Glomerular endothelial cell (primary cell): ENCODE measurements around the gene SNX22. TPM values are rescaled to one million over a fixed set of nuclear protein-coding genes. Genes with fewer than 3 reads are reported as not detected.

Source experiments
- DNase-seq: peaks from one replicate; pipeline ENCODE4 v3.0.0-alpha.2; 2011; ENCODE audit warnings: low read depth, low spot score; ENCODE audit errors: extremely low read depth
- total RNA-seq: library from RNA; depleted of rRNA; stranded (reverse); fragments of >200 nt; gene quantifications from 2 replicates; pipeline ENCODE4 v1.2.3, GENCODE V29; 2015

The SNX22 gene
- total RNA-seq, 1 donor from 2014 or later: 0.64 TPM

DNA sequence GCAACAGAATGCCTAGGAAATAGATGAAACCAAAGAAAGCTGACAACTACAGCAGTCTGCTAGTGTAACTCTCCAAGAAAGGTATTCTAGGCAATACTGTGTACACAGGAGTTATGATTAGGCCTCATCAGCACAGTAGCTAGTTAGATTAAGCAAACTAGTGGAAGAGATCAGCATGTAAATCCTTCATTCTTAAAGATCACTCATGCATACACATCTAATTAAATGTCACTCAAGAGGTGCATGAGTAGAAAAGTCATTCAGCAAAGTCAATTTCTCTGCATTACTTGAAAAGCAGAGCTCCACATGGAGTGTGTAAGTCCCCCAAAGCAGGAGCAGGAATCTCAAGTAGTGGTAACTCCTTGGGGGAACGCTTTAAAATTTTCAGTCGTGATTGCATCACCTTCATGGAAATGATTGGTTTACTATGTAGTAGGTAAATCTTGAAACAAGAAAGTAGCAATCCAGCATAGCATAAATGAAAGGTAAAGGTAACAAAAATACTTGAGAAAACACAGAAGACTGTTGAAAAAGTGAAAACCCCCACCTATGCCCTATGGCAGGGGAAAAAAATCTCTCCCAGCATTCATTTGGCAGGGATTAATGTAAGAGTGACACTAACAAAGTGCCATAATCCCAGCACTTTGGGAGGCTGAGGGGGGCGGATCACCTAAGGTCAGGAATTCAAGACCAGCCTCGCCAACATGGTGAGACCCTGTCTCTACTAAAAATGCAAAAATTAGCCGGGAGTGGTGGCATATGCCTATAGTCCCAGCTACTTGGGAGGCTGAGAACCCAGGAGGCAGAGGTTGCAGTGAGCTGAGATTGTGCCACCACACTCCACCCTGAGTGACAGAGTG is 40.7 kb downstream of the SNX22 start:
- no peak for DNase-seq

DNA sequence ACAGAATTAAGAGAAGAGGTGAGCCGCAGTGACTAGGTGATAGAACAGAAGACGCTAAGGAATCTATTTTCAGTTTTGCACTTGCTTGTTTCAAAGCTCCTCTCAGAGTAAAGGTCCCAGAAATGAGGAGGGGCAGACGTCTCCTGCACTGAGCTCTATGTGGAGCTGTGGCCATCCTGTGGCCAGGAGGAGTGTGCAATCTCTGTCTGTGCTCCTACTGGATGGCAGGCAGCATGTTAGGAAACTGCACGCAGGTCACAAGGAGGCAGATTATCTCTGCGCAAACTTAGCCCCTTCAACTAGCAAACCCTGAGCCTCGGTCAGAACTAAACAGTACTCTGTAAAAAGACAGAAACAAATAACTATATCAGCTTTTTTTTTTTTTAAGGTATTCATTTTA is 42.4 kb downstream of the SNX22 start:
- no peak for DNase-seq

DNA sequence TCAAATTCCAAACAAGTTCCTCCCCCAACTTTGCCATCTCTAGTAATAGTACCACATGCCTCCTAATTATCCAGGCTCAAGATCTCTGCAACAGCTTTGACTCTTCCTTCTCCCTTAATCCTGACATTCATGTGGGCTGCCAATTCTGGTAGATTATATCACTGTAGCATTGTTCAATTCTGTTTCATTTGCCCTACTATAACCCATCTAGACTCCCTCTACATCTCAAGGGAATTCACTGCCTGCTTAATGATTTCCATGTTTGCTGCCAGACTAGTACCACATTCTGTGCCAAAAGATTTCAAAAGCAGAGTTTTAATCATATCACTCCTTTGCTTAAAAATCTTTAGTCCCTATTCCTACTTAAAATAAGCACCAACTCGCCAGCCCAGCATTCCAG is 45.9 kb downstream of the SNX22 start:
- no peak for DNase-seq

DNA sequence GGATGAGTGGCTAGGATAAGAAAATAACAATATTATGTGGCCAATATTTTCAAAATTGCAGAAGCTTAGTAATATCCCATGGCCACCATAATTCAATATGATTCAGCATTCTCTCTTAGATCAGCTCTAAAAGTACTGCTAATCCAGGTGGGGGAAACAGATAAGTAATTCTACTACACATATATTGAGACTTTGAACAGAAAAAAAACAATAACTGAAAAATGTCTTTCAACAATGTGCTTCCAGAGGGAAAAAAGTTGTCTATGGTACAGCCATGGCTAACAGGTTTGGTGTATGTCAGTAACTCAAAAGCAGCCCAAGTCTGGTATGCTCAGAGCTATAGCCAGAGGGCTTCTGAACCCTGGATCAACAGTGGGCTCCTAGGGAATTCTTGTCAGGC is 53.7 kb downstream of the SNX22 start:
- no peak for DNase-seq

Other genes starting within 250 kb of the SNX22 start
- gene DAPK2, start 105.2 kb upstream of the SNX22 start, total RNA-seq: 3.0 and 22.3 TPM in 2 replicates
- gene CIAO2A, start 57.9 kb upstream of the SNX22 start, total RNA-seq: 45.4 and 65.0 TPM in 2 replicates
- 47.8 and 66.6 TPM in 2 replicates for gene SNX1, start 55.7 kb upstream of the SNX22 start, total RNA-seq
- gene PPIB, start 11.3 kb downstream of the SNX22 start, total RNA-seq: 581 and 692 TPM in 2 replicates
- gene CSNK1G1, start 204.4 kb downstream of the SNX22 start, total RNA-seq: 27.2 and 41.9 TPM in 2 replicates
- gene PCLAF, start 229.7 kb downstream of the SNX22 start, total RNA-seq: 8.5 and 10.9 TPM in 2 replicates
- gene TRIP4, start 236.1 kb downstream of the SNX22 start, total RNA-seq: 17.8 and 18.3 TPM in 2 replicates